ENCODE data around the gene CPEB4. TPM values are rescaled to one million over a fixed set of nuclear protein-coding genes. Genes with fewer than 3 reads are reported as not detected.

The CPEB4 gene
- total and polyA plus RNA-seq, 9 of the 15 experiments (the other 6 are each of a cell fraction or from before 2014, with no cell fraction given): 7.4 to 21.3 (median 12.4) TPM

- TF ChIP-seq TFAP4 (CRISPR knock-in tag; IDR thresholded peaks at IDR 0.05; ENCODE audit: borderline replicate concordance) (peak; percentile 57; the same call in 1 of the 2 replicates), ZNF639 (CRISPR knock-in tag; conservative IDR thresholded peaks at IDR 0.05 in 1 of 2, IDR thresholded peaks at IDR 0.05 in 1 of 2) (no peak), ZNF785 (CRISPR knock-in tag; IDR thresholded peaks at IDR 0.05) (no peak), SIN3A (IDR thresholded peaks at IDR 0.05; ENCODE audit: borderline replicate concordance in 2 of 2, control insufficient read depth in 1 of 2, low read depth in 2 of 2, low read length in 2 of 2) (peak in 1 of 2 experiments; percentile 69; a peak in 1 of 4 replicates), SUPT5H (IDR thresholded peaks at IDR 0.05) (peak; percentile 34; the same call in 1 of the 2 replicates), EP400 (IDR thresholded peaks at IDR 0.05) (peak; percentile 45), YY1 (IDR thresholded peaks at IDR 0.05; ENCODE audit: borderline replicate concordance in 1 of 3, control insufficient read depth in 1 of 3, extremely low read depth in 1 of 3, insufficient read depth in 3 of 3, insufficient read length in 1 of 3, insufficient replicate concordance in 2 of 3, low read depth in 1 of 3, low read length in 2 of 3) (peak in 1 of 3 experiments; percentile 30), ZNF217 (CRISPR knock-in tag; IDR thresholded peaks at IDR 0.05) (no peak), CTBP1 (IDR thresholded peaks at IDR 0.05; ENCODE audit: borderline replicate concordance) (peak; percentile 96), TAF1 (IDR thresholded peaks at IDR 0.05; ENCODE audit: control insufficient read depth, extremely low read depth, insufficient read depth, low read length, severe bottlenecking) (peak; percentile 24), CBX1 (IDR thresholded peaks at IDR 0.05; ENCODE audit: low read depth) (no peak)
- TF ChIP-seq, protein P1, sequence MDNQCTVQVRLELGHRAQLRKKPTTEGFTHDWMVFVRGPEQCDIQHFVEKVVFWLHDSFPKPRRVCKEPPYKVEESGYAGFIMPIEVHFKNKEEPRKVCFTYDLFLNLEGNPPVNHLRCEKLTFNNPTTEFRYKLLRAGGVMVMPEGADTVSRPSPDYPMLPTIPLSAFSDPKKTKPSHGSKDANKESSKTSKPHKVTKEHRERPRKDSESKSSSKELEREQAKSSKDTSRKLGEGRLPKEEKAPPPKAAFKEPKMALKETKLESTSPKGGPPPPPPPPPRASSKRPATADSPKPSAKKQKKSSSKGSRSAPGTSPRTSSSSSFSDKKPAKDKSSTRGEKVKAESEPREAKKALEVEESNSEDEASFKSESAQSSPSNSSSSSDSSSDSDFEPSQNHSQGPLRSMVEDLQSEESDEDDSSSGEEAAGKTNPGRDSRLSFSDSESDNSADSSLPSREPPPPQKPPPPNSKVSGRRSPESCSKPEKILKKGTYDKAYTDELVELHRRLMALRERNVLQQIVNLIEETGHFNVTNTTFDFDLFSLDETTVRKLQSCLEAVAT (IDR thresholded peaks at IDR 0.05): peak; percentile 76 to 87
- TF ChIP-seq, protein P2, sequence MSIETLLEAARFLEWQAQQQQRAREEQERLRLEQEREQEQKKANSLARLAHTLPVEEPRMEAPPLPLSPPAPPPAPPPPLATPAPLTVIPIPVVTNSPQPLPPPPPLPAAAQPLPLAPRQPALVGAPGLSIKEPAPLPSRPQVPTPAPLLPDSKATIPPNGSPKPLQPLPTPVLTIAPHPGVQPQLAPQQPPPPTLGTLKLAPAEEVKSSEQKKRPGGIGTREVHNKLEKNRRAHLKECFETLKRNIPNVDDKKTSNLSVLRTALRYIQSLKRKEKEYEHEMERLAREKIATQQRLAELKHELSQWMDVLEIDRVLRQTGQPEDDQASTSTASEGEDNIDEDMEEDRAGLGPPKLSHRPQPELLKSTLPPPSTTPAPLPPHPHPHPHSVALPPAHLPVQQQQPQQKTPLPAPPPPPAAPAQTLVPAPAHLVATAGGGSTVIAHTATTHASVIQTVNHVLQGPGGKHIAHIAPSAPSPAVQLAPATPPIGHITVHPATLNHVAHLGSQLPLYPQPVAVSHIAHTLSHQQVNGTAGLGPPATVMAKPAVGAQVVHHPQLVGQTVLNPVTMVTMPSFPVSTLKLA (conservative IDR thresholded peaks at IDR 0.05): 0 out of 4 replicates have a peak, but pooled peaks of 1 of the 2 experiments have one; percentile 29
- TF ChIP-seq, protein P3, sequence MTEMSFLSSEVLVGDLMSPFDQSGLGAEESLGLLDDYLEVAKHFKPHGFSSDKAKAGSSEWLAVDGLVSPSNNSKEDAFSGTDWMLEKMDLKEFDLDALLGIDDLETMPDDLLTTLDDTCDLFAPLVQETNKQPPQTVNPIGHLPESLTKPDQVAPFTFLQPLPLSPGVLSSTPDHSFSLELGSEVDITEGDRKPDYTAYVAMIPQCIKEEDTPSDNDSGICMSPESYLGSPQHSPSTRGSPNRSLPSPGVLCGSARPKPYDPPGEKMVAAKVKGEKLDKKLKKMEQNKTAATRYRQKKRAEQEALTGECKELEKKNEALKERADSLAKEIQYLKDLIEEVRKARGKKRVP (CRISPR knock-in tag; IDR thresholded peaks at IDR 0.05): peak; percentile 42; the same call in 1 of the 2 replicates
Measured at GRCh38 chr5:173890195-173890991, 2.2 kb downstream of the CPEB4 start (continued).
